ENCODE results near the gene SPAG5.

GRCh38 chr17:28547096-28547622 lies 51.7 kb downstream of the SPAG5 start:
- no peak for TF ChIP-seq E2F1 (CRISPR knock-in tag; IDR thresholded peaks at IDR 0.05)
- TF ChIP-seq BRF2 (IDR thresholded peaks at IDR 0.05; ENCODE audit: borderline replicate concordance, insufficient read depth, insufficient read length), result no peak
- no peak for TF ChIP-seq ZNF766 (CRISPR knock-in tag; conservative IDR thresholded peaks at IDR 0.05)
- TF ChIP-seq SP1 (CRISPR knock-in tag; IDR thresholded peaks at IDR 0.05), result no peak

Measured in K562 (cell line).